ENCODE data around the gene BCL2L12. TPM values are rescaled to one million over a fixed set of nuclear protein-coding genes. Genes with fewer than 3 reads are reported as not detected.

BCL2L12 gene
- total and polyA plus RNA-seq, 2 of the 13 experiments (the other 11 are each of a cell fraction or from before 2014, with no cell fraction given), result 26.8 to 40.8 TPM

DNA sequence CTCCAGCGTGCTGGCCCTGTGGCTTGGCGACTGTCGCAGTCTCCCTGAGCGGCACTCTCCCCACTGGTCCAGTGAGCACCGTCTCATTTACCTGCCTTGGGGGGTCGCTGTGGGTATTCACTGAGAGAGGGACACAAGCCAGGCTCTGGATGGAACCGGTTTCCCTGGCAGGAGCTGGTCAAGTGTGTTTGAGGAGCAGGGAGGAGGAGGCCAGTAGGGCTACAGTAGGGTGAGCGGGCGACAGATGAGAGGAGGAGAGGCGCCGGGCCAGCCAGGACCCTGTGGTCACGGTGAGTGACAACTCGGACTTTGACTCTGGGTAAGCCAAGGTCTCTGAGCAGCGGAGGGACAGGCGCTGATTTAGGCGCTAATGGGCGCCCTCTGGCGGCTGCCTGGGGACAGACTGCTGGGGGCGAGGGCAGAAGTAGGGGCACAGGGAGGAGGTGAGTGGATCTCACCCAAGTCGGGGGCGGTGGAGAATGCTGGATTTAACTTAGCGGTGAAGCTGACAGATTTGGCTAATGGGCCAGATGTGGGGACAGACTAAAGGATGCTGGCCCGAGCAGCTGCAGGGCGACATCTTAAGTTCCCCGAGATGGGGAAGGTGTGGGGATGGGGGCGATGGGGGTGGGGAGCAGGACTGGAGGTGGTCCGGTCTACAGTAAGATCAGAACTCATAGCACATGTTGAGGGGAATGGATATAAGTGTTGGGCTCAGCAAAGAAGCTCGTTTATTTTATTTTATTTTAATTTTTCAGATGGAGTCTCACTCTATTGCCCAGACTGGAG is 6.6 kb downstream of the BCL2L12 start (continued):
- TF ChIP-seq, protein P1, sequence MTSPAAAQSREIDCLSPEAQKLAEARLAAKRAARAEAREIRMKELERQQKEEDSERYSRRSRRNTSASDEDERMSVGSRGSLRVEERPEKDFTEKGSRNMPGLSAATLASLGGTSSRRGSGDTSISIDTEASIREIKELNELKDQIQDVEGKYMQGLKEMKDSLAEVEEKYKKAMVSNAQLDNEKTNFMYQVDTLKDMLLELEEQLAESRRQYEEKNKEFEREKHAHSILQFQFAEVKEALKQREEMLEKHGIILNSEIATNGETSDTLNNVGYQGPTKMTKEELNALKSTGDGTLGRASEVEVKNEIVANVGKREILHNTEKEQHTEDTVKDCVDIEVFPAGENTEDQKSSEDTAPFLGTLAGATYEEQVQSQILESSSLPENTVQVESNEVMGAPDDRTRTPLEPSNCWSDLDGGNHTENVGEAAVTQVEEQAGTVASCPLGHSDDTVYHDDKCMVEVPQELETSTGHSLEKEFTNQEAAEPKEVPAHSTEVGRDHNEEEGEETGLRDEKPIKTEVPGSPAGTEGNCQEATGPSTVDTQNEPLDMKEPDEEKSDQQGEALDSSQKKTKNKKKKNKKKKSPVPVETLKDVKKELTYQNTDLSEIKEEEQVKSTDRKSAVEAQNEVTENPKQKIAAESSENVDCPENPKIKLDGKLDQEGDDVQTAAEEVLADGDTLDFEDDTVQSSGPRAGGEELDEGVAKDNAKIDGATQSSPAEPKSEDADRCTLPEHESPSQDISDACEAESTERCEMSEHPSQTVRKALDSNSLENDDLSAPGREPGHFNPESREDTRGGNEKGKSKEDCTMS (CRISPR knock-in tag; conservative IDR thresholded peaks at IDR 0.05), result no peak
- TF ChIP-seq AKAP8 (CRISPR knock-in tag; IDR thresholded peaks at IDR 0.05) (no peak), DNMT1 (CRISPR knock-in tag; IDR thresholded peaks at IDR 0.05) (no peak), KLF9 (CRISPR knock-in tag; IDR thresholded peaks at IDR 0.05; ENCODE audit: low read depth) (no peak), ZNF180 (CRISPR knock-in tag; IDR thresholded peaks at IDR 0.05; ENCODE audit: borderline replicate concordance, low read depth) (no peak), SYNCRIP (IDR thresholded peaks at IDR 0.05; ENCODE audit: insufficient read depth, low read depth, low read length) (no peak), ZSCAN25 (CRISPR knock-in tag; IDR thresholded peaks at IDR 0.05) (peak; percentile 73; the same call in 1 of the 2 replicates), ZNF569 (CRISPR knock-in tag; IDR thresholded peaks at IDR 0.05; ENCODE audit: borderline replicate concordance) (no peak), ZNF138 (CRISPR knock-in tag; IDR thresholded peaks at IDR 0.05; ENCODE audit: low read depth) (no peak), NRL (CRISPR knock-in tag; IDR thresholded peaks at IDR 0.05; ENCODE audit: borderline replicate concordance) (no peak), HNF4A (CRISPR knock-in tag; IDR thresholded peaks at IDR 0.05) (peak; percentile 94), CBFB (CRISPR knock-in tag; IDR thresholded peaks at IDR 0.05) (peak; percentile 88), ZNF10 (CRISPR knock-in tag; IDR thresholded peaks at IDR 0.05; ENCODE audit: borderline replicate concordance, low read depth) (no peak), ZNF3 (CRISPR knock-in tag; IDR thresholded peaks at IDR 0.05) (0 out of 2 replicates have a peak, but pooled peaks have one; percentile 54), ZNF670 (CRISPR knock-in tag; IDR thresholded peaks at IDR 0.05; ENCODE audit: borderline replicate concordance) (no peak), EP300 (IDR thresholded peaks at IDR 0.05; ENCODE audit: low read depth in 2 of 2, low read length in 2 of 2) (peak in 1 of 2 experiments; percentile 5; a peak in 1 of 4 replicates), EP300 (CRISPR knock-in tag; IDR thresholded peaks at IDR 0.05; ENCODE audit: borderline replicate concordance) (peak; percentile 62; the same call in 1 of the 2 replicates), NAIF1 (CRISPR knock-in tag; IDR thresholded peaks at IDR 0.05; ENCODE audit: borderline replicate concordance) (no peak), TEAD2 (CRISPR knock-in tag; IDR thresholded peaks at IDR 0.05) (no peak)
- TF ChIP-seq, protein P2, sequence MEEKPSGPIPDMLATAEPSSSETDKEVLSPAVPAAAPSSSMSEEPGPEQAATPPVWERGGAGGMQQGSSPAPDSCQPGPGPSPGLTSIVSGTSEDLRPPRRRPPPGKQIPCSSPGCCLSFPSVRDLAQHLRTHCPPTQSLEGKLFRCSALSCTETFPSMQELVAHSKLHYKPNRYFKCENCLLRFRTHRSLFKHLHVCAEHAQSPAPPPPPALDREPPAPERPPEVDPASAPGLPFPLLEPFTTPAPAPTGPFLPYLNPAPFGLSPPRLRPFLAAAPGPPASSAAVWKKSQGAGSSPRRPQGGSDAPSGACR (CRISPR knock-in tag; IDR thresholded peaks at IDR 0.05), result 0 out of 2 replicates have a peak, but pooled peaks have one; percentile 51
- TF ChIP-seq, protein P3, sequence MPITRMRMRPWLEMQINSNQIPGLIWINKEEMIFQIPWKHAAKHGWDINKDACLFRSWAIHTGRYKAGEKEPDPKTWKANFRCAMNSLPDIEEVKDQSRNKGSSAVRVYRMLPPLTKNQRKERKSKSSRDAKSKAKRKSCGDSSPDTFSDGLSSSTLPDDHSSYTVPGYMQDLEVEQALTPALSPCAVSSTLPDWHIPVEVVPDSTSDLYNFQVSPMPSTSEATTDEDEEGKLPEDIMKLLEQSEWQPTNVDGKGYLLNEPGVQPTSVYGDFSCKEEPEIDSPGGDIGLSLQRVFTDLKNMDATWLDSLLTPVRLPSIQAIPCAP (CRISPR knock-in tag; IDR thresholded peaks at IDR 0.05; ENCODE audit: low read depth), result no peak
- TF ChIP-seq, protein P4, sequence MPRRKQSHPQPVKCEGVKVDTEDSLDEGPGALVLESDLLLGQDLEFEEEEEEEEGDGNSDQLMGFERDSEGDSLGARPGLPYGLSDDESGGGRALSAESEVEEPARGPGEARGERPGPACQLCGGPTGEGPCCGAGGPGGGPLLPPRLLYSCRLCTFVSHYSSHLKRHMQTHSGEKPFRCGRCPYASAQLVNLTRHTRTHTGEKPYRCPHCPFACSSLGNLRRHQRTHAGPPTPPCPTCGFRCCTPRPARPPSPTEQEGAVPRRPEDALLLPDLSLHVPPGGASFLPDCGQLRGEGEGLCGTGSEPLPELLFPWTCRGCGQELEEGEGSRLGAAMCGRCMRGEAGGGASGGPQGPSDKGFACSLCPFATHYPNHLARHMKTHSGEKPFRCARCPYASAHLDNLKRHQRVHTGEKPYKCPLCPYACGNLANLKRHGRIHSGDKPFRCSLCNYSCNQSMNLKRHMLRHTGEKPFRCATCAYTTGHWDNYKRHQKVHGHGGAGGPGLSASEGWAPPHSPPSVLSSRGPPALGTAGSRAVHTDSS (CRISPR knock-in tag; conservative IDR thresholded peaks at IDR 0.05), result no peak
- TF ChIP-seq, protein P5, sequence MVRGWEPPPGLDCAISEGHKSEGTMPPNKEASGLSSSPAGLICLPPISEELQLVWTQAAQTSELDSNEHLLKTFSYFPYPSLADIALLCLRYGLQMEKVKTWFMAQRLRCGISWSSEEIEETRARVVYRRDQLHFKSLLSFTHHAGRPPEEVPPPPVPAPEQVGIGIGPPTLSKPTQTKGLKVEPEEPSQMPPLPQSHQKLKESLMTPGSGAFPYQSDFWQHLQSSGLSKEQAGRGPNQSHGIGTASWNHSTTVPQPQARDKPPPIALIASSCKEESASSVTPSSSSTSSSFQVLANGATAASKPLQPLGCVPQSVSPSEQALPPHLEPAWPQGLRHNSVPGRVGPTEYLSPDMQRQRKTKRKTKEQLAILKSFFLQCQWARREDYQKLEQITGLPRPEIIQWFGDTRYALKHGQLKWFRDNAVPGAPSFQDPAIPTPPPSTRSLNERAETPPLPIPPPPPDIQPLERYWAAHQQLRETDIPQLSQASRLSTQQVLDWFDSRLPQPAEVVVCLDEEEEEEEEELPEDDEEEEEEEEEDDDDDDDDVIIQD (CRISPR knock-in tag; IDR thresholded peaks at IDR 0.05; ENCODE audit: low read depth), result 0 out of 2 replicates have a peak, but pooled peaks have one; percentile 54

Measured in HepG2 (cell line).